HG02588 (cell line): ENCODE results near the gene HMGN3.

Experiments
- ATAC-seq: cut with Tn5 transposase; IDR thresholded peaks from one replicate; pipeline ENCODE4 v1.9.1; 2021; ENCODE audit warnings: mild to moderate bottlenecking, moderate library complexity; ENCODE audit not compliant: unreplicated experiment

Gene HMGN3

DNA sequence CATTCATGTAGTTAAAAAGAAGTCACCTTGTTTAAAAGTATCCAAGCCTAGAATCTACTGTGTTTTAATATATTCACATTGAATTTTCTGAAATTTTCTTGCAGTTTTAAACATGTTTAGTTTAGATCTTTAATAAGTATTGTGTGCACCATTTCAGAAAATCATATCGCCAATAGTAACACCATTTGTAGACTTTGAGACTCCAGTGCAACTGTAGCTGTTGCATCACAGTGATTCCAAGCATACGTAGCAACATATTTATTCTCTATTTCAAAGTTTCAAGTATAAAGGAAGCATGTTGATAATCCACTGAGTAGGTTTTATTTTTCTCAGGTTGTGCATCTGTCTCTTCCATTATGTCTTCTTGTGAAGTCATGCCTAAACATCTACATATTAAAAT is 46.4 kb downstream of the HMGN3 start:
- no peak for ATAC-seq

DNA sequence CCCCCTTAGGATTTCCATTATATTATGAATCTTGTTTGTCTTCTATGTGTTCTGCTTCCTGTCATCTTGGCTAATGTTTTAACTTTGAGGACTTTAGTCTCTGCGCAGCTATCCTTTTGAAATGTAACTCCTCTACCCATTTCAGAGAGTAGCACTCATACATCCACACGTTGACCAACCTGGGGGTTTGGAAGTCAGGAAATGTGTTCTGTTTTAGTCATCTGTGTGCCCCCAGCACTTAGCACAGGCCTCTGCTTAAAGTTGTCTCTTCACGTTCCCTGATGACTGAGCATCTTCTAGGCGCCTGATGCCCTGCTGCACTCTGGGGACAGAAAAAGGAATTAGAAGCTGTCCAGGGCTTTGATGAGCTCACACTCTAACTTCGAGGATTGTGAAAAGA is 47.9 kb downstream of the HMGN3 start:
- no peak for ATAC-seq

DNA sequence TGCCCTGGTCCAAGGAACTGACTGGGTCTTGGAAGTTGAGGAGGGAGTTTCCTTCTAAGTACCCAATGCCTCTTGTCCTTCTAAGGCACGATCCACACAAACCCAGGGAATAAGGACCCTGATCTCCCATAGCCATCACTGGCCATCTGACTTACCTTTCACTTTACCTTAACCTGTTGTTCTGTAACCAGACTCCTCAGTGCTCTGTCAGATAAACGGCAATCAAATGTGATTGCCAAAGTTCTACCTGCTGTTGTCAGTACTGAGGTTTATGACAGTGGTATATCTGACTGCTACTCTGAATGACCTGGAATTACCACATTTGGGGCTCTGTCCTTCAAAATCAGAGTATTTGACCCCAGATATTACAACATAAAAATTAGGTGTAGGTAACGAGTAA is 49.8 kb downstream of the HMGN3 start:
- no peak for ATAC-seq

DNA sequence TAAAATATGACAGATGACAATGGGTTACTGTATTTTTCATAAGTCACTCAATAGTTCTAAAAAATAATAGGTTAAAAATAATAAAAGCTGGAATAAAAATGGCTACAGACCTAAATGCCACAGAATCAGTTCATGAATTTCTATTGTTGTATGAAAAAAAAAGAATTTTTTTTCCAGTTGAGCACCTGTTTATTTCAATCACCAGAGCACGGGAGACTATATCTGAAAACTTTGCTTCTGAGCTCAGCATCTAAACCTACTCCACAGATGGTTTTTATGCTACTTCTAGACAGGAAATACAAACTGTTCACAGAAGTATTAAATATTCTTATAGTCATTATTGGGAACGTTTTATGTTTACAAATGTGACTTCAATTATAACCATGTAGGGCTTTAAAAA is 50.4 kb downstream of the HMGN3 start:
- ATAC-seq: no peak

DNA sequence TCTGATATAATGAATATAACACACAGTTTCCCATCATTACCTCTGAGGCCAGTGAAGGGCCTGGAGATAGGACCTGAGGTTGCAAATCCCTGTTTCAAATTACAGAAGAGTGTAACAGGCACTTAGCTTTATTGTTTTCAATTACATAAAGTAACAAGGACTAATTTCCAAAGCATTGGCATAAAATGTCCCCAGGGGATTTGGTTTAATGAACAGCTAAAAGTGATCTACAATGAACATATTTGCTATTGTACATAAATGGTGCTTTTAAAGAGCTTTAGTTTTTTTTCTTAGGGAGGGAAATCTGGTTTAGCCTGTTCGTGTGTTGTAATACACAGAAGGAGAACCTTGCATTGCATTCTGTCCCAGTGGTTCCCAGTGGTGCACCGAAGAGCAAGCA is 54.4 kb downstream of the HMGN3 start:
- no peak for ATAC-seq

DNA sequence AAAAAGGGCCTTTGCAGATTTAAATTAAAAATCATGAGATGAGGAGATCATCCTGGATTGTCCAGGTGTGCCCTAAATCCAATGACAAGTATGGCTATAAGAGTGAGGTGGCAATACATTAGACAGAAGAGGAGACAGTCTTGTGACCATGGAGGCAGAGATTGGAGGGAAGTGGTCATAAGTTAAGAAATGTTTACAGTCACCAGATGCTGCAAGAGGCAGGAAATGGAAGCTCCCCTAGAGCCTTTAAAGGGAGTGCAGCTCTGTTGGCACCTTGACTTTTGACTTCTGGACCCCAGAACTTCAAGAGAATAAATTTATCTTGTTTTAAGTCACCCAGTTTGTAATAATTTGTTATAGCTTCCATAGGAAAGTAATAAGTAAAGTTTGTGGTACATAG is 61.1 kb downstream of the HMGN3 start:
- ATAC-seq: no peak

DNA sequence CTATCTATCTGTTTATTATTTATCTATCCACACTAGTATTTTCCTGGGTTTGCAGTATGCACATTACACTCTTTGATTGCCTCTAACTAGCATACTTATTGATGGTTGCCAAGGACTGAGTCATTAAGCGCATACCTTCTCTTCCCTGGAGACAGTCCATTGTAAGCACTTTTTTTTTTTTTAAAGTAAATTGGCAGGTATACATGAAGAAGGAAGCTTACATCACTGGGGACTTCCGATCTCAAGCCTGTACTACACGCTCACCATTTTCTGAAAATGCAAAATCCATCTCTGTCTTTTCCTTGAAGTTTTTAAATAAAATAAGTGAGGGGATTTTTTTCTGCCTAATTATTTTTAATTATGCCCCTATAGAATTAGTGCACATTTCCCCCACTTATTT is 63.5 kb downstream of the HMGN3 start:
- no peak for ATAC-seq

DNA sequence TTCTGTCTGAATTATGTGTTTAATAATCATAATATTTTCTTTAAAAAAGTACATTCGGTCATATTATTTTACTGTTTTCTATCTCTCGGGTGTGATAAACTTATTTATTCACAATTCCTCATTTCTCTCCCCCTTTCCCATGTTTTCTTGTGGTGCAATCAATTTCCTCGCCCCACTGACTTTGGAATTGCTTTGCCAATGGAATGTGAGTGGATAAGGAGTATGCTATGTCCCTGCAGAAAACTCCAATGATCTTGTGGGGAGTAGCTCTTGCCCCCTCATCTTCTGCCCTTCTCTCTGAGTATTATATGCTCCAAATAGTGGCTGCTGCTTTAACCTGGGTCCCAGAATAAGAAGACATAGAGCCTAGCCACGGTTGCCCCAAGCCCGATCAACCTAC is 64.1 kb downstream of the HMGN3 start:
- ATAC-seq: no peak

DNA sequence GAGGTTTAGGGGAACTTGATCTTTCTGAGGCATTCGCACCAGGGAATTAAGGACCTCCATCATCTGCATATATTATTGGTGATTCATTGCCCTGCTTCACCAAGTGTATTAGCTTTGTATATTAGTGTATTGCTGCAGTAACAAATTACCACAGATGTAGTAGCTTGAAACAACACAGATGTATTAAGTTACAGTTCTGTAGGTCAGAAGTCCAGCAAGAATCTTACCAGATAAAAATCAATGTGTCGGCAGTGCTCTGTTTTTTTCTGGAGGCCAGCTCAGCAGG is 65.8 kb downstream of the HMGN3 start:
- no peak for ATAC-seq

DNA sequence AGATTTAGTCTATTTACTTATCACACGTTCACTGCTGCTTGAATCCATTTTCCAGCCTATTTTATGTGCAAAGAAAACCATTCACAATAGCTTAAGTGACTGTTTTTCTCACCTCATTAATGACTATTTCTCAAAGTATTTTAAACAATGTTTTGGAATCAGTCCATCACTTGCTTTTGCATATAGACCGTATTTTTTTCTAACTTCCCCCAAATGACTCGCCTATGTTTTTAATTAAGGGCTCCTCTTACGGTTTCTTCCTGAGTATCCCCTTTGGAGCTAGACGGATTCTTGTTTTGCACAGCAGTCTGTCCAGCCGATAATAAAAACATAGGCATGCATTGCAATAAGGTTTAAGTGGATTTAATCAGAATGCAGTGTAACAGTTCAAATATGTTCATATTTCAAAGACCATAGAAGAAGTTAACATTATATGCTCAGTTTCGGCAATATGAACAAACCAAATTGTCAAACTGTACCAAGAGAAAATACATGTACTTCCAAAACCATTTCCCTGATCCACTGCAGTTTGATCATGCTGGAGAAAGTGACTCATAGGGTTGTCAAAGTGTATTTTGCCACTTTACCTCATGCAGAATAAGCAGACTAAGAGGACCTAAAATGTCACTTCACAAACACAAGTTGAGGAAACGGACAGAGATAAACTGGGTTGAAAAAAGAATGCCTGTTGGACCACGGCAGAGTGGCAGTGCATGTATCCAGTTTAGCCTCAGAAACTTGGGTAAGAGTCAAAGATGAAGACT is 66.4 kb downstream of the HMGN3 start:
- ATAC-seq: no peak

DNA sequence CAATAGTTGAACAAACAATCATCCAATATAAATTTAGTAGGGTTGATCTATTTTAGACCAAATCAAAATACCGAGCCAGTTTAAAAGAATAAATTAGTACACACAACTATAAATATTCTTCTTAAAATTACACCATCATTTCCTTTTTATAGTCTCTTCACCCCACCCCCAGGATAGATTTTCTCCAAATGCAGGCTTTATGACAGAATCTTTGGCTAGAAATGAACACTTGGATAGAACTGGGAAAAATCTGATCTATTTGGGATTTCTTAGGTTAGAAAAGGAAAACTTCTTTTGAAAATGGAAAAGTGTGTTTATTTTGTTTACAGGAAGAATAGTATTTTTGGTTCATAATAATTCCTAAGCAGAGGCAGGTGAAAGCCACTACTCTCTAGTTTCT is 74.6 kb downstream of the HMGN3 start:
- ATAC-seq: no peak

DNA sequence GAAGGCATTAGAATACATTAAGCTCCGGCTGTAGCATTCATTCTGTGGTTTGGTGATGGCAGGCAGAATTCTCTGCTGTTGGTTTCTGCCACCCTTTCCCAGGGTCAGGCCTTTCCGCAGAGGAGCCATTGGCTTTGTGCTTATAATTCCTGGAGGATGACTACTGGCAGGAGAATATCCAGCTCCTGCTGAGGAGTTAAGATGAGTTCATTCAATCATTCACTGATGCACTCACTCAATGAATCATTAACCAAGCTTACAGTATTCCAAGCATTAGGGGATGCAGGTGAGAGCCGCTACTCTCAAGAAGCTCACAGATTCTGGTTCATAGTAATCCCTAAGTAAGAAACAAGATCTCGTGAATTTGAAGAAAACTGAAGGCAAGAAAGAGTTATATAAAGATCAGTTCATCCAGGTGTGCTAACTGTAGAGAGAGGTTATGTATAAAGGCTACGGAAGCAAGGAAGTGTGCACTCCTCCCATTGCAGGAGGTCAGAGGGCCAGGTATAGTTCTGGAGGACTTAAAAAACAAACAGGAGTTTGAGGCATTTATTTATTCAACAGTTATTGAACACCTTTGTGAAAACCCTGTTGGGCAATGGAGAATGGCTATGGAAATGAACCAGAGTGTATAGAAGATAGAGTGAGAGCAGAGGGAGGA is 75.5 kb downstream of the HMGN3 start:
- no peak for ATAC-seq

DNA sequence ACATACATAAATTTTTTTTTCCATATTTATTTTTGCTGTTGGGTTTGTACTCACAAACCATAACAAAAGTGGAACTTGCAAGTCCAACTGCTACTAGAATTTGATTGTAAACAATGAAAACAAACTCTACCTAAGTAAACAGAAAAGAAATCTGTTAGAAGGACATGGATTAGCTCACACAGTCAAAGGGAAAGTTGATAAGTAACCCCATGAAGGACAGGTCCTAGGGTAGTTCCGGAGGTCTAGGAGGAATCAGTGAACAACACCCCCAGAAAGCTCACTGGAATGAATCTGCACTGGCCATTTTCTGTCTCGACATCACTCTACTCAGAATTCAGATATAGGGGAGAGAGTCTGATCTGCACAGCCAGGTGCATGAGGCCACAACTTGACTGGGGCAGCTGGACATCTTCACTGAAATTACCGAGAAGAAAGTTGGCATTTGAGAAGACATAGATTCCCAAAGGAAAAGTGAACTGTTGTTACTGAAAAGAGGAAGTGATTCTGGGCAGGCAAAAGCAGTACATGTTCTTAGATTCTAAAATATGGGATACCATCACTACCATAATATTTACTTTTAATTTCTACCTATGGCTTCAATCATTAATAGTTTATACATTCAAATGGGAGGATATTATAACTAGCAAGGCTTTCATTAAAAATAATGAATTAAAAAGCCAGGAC is 76.4 kb downstream of the HMGN3 start:
- ATAC-seq: no peak

DNA sequence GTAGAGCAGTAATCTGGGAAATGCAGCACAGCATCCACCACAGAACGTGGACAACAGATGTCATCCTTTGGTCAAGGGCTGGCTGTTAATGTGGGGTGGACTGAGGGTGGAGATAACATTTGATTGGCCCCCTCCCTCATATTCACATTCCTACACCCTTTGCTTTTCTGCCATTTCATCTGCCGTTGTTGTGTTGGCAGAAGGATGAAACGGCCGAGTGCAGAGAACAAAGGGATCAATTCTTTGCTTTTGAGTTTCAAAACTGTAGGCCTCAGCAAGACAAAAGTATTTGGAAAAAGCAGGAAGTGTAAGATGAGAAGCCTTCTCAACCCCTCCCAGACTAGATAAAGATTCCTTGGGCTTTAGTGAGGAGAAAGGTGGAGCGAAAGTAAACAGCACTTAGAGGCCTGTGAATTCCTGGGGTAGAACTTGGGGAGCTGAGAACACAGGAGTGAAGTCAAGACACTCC is 82.2 kb downstream of the HMGN3 start:
- ATAC-seq: no peak
